K562 (cell line): Measurements from ENCODE around the gene MAP3K14. TPM values are rescaled to one million over a fixed set of nuclear protein-coding genes. Genes with fewer than 3 reads are reported as not detected.

Experiments
- BCL6 ChIP-seq: fragments of 250-450 bp; sonication (Bioruptor Pico); IDR thresholded peaks from 2 replicates; pipeline ENCODE4 v1.4.0; 2020
- EP400 ChIP-seq: fragments of 450-650 bp; IDR thresholded peaks from 2 replicates; pipeline ENCODE4 v1.6.1; 2017; ENCODE audit warnings: antibody characterized with exemption, mild to moderate bottlenecking, moderate library complexity
- ETV1 ChIP-seq: fragments of 450-650 bp; conservative IDR thresholded peaks from 2 replicates; pipeline ENCODE4 v1.6.1; 2016; ENCODE audit warnings: missing genetic modification characterization, control low read depth, low read depth, missing compliant biosample characterization
- FIP1L1 ChIP-seq: fragments of 200-400 bp; formaldehyde crosslinking; IDR thresholded peaks from 2 replicates; pipeline ENCODE4 v1.6.1; 2018; ENCODE audit warnings: mild to moderate bottlenecking, low read depth, low read length; ENCODE audit not compliant: poor library complexity, severe bottlenecking
- HDAC1 ChIP-seq, 2 experiments: fragments of 450-650 bp; IDR thresholded peaks; 2 replicates each; pipeline ENCODE4 v1.6.1; 2016 to 2017; ENCODE audit warnings: inconsistent platforms in 1 of 2, mild to moderate bottlenecking in 1 of 2, moderate library complexity in 1 of 2
- HNRNPLL ChIP-seq: fragments of 200-400 bp; formaldehyde crosslinking; IDR thresholded peaks from 2 replicates; pipeline ENCODE4 v1.6.1; 2017; ENCODE audit warnings: low read length, low read depth, mild to moderate bottlenecking; ENCODE audit not compliant: poor library complexity, severe bottlenecking
- JUND ChIP-seq, 2 experiments: IDR thresholded peaks; 2 replicates in 1 of 2; 3 replicates in 1 of 2; pipeline ENCODE4 v1.6.1; 2011; ENCODE audit warnings: borderline replicate concordance in 2 of 2, low read depth in 2 of 2, low read length in 2 of 2, improper control_type of control experiment in 1 of 2, missing biosample characterization in 1 of 2, missing genetic modification characterization in 1 of 2, missing genetic modification reagents in 1 of 2
- NBN ChIP-seq: fragments of 450-650 bp; IDR thresholded peaks from 2 replicates; pipeline ENCODE4 v1.6.1; 2016; ENCODE audit warnings: low read depth, mild to moderate bottlenecking
- RCOR1 ChIP-seq, 2 experiments: IDR thresholded peaks; 2 replicates each; pipeline ENCODE4 v1.6.1; 2012; ENCODE audit warnings: low read depth in 2 of 2, low read length in 2 of 2, borderline replicate concordance in 1 of 2, improper control_type of control experiment in 1 of 2
- TAF1 ChIP-seq: IDR thresholded peaks from 2 replicates; pipeline ENCODE4 v1.6.1; 2011; ENCODE audit warnings: mild to moderate bottlenecking, low read length, moderate library complexity; ENCODE audit not compliant: insufficient read depth, control insufficient read depth, severe bottlenecking; ENCODE audit errors: extremely low read depth
- TBL1XR1 ChIP-seq, 2 experiments: IDR thresholded peaks; 2 replicates each; pipeline ENCODE4 v1.6.1; 2012; ENCODE audit warnings: improper control_type of control experiment in 2 of 2, low read length in 2 of 2, mild to moderate bottlenecking in 1 of 2
- THAP7 ChIP-seq: fragments of 250-450 bp; sonication (Bioruptor Pico); IDR thresholded peaks from 2 replicates; pipeline ENCODE4 v1.5.0; 2021
- ZBTB40 ChIP-seq, 2 experiments: fragments of 450-650 bp in 1 of 2; sonication (generic) in 1 of 2; formaldehyde crosslinking in 1 of 2; IDR thresholded peaks; 2 replicates each; pipeline versions ENCODE4 v1.7.1 to v1.9.0; 2016 to 2022; ENCODE audit warnings: inconsistent platforms in 1 of 2, mild to moderate bottlenecking in 1 of 2, missing genetic modification reagents in 1 of 2
- ZFP36 ChIP-seq: fragments of 150-350 bp; IDR thresholded peaks from 2 replicates; pipeline ENCODE4 v1.6.1; 2018; ENCODE audit warnings: low read length, low read depth; ENCODE audit not compliant: partially characterized antibody
- ZNF143 ChIP-seq: sonication (generic); formaldehyde crosslinking; IDR thresholded peaks from 2 replicates; pipeline ENCODE4 v1.9.0; 2022; ENCODE audit warnings: mild to moderate bottlenecking, missing genetic modification reagents
- polyA plus RNA-seq, 8 experiments: library from polyadenylated mRNA; depleted of rRNA in 4 of 8; stranded (reverse) in 5 of 8; unstranded in 3 of 8; fragments of >200 nt; fragmentation: Nextera tagmentation in 2 of 8; fragmentation: Illumina TruSeq in 1 of 8; extraction: Ambion mirVana in 2 of 8; extraction: Trizol in 1 of 8; gene quantifications; 2 replicates each; pipeline versions ENCODE4 v1.2.1 to v1.2.3, GENCODE V29; 2011 to 2014; ENCODE audit warnings: inconsistent platforms in 1 of 8, missing spikeins in 1 of 8
- total RNA-seq, 7 experiments: library from RNA; depleted of rRNA in 6 of 7; stranded (reverse); fragments of >200 nt in 6 of 7; fragmentation: Illumina TruSeq in 2 of 7; extraction: Trizol in 2 of 7; gene quantifications; 2 replicates each; pipeline versions ENCODE4 v1.2.1 to v1.2.3, GENCODE V29; 2011 to 2021; ENCODE audit warnings: low replicate concordance in 1 of 7

The MAP3K14 gene
- total and polyA plus RNA-seq, 9 of the 15 experiments (the other 6 are each of a cell fraction or from before 2014, with no cell fraction given), result 0.45 to 8.7 (median 3.2) TPM

- TF ChIP-seq ZBTB40 (IDR thresholded peaks at IDR 0.05), result peak; percentile 68
- no peak for TF ChIP-seq ZBTB40 (CRISPR knock-in tag; IDR thresholded peaks at IDR 0.05)
- peak in 1 of 2 experiments; percentile 50; a peak in 2 of 4 replicates for TF ChIP-seq RCOR1 (IDR thresholded peaks at IDR 0.05; ENCODE audit: borderline replicate concordance in 1 of 2, low read depth in 2 of 2, low read length in 2 of 2)
- TF ChIP-seq EP400, result peak; percentile 86
- peak; percentile 61 for TF ChIP-seq JUND (IDR thresholded peaks at IDR 0.05; ENCODE audit: borderline replicate concordance, low read depth, low read length)
- peak; percentile 54; the same call in 1 of the 3 replicates for TF ChIP-seq JUND (tag; IDR thresholded peaks at IDR 0.05; ENCODE audit: borderline replicate concordance, low read depth, low read length)
- TF ChIP-seq ZFP36, result no peak
- no peak for TF ChIP-seq THAP7 (CRISPR knock-in tag)
- TF ChIP-seq NBN, result peak; percentile 74
- TF ChIP-seq HNRNPLL, result no peak
- TF ChIP-seq TAF1, result peak; percentile 90
- TF ChIP-seq ZNF143 (CRISPR knock-in tag), result no peak
- no peak for TF ChIP-seq FIP1L1
- peak in 1 of 2 experiments; percentile 72; a peak in 1 of 4 replicates for TF ChIP-seq HDAC1 (IDR thresholded peaks at IDR 0.05)
- peak; percentile 91 for TF ChIP-seq ETV1
- no peak for TF ChIP-seq BCL6 (CRISPR knock-in tag)
- TF ChIP-seq TBL1XR1 (IDR thresholded peaks at IDR 0.05; ENCODE audit: low read length in 2 of 2), result 0 out of 4 replicates have a peak, but pooled peaks of 1 of the 2 experiments have one; percentile 9
Observed at GRCh38 chr17:45225964-45226530, 90.8 kb downstream of the MAP3K14 start (continued).
